ENCODE measurements around the gene DNPH1.

DNPH1 gene

DNA sequence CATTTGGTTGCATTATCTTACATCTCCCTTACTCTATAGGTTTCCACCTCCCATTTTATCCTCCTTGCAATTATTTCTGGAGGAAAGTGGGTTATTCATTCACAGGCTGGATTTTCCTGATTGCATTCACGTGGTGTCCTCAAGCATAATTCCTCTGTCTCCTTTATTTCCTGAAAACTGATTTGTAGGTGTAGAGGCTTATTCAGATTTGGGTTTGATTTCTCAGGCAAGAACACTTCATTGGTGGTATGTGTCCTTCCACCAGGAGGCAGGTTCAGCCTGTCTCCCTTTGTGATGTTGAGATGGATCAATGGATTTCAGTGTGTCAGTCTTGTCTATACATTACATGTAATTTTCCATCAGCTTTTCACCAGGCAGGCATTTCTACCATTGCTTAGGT, 17.3 kb downstream of the DNPH1 start:
- DNase-seq = no peak

DNA sequence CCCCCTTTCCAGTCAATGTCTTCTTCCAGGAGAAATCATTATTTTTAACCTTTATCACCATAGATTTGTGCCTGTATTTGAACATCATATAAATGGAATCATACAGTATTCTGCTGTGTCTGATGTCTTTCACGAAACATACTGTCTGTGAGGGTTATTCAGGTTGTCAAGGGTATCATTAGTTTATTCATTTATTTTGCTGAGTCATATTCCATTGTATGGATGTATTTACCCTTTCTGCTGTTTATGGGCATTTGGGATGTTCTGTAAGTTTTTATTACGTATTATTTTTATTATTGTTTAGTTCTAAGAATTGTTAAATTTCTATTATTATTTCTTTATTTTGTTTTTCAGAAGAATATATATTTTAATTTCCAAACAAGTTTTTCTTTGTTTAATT, 22.0 kb downstream of the DNPH1 start:
- DNase-seq = no peak

DNA sequence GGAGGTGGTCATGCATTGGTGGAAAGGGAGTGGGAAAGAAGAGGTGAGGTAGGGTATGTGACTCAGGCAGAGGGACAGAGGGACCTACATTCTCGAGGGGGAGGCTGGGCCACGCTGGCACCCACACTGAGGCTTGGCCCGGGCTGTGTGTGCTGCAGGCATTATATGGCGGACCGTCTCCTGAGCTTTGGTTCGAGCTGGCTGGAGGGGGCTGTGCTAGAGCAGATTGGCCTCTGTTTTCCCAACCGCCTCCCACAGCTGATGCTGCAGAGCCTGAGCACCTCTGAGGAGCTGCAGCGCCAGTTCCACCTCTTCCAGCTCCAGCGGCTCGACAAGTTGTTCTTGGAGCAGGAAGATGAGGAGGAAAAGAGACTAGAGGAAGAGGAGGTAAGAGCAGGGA, 23.4 kb downstream of the DNPH1 start:
- DNase-seq = no peak

DNA sequence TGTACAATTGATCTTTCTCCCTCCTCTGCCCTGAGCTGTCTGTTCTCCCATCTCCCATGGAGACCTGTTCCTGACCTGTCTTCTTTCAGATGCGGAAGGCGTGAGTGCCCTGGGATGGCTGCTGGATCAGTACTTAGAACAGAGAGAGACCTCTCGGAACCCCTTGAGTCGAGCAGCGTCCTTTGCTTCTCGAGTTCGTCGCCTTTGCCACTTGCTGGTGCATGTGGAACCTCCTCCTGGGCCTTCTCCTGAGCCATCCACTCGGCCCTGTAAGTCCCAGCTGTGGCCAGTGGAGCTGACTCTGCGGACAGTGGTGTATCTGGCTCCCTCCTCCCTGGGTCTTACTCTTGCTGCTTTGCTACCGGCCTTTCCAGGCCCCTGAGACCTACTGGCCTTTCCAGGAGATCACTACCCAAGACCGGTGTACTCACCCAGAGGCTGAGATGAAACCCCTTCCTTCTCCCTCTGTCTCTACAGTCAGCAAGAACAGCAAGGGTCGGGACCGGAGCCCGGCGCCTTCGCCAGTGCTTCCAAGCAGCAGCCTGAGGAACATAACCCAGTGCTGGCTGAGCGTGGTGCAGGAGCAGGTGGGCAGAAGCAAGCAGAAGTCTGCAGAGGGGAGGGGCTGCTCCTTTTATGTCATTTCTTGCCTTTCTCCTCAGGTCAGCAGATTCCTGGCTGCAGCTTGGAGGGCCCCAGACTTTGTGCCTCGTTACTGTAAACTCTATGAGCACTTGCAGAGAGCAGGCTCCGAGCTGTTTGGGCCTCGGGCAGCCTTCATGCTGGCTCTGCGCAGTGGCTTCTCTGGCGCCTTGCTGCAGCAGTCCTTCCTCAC, 24.8 kb downstream of the DNPH1 start:
- DNase-seq = no peak

DNA sequence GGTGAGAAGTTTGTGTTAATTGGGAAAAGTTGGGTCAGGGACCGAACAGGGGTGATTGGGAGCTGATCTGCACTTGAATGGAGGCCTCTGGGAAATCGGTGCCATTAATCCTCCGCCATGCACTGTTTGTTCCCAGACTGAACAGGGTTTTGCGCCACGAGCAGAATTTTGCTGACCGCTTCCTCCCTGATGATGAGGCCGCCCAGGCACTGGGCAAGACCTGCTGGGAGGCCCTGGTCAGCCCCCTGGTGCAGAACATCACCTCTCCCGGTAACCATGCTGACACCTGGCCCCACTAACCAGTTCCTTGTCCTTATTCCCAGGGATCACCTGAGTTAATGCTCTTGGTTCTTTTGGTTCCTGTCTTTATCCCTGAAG, 25.6 kb downstream of the DNPH1 start:
- DNase-seq = no peak

DNA sequence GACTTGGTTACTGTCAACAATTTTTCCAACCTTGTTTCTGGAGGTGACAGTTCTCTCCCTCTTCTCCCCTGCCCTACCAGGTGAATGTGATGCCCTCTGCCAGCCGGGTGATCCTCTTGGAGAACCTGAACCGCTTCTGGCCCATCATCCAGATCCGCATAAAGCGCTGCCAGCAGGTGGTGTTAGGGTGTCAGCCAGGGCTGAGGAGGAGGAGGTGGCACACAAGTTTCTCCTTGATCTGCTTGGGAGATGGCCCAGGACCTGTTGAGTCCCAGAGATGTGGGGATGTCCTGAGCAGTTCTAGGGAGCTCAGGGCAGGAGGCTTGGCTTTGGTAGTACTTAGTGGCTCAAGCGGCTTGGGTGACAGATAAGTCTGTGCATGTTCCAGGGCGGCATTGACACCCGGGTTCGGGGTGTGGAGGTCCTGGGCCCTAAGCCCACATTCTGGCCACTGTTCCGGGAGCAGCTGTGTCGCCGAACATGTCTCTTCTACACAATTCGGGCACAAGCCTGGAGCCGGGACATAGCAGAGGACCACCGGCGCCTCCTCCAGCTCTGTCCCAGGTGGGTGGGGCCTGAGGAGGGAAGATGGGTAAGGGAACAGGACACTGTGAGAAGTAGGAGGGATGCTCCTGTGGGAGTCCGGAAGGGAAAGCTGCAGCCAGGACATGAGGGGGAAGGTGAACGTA, 26.1 kb downstream of the DNPH1 start:
- DNase-seq = no peak

DNA sequence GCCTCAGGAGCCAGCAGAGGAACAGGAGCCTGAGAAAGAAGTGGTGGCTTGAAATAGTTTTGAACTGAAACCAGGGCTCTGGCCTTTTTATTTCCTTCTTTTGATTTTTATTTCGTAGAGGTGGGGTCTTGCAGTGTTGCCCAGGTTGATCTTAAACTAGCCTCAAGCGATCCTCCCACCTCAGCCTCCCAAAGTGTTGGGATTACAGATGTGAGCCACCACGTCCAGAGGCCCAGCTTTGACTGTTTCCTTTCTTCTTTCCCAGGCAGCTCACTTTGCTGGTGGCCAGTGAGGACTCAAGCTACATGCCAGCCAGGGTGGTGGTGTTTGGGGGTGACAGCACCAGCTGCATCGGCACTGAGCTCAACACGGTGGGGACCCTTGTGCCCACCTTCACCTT, 26.8 kb downstream of the DNPH1 start:
- no peak for DNase-seq

DNA sequence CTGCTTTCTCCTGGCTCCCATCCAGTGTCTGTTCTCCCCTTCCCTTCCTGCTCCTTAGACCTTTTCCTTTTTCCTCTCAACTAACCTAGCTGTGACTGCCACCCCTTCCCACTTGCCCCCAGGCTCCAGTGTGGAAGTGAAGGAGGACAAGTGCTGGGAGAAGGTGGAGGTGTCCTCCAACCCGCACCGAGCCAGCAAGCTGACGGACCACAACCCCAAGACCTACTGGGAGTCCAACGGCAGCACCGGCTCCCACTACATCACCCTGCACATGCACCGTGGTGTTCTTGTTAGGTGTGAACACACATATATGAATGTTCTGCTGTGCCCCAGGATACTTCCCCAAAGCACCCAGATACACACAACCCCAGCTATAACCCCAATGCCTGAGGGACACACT, 28.7 kb downstream of the DNPH1 start:
- DNase-seq = no peak

DNA sequence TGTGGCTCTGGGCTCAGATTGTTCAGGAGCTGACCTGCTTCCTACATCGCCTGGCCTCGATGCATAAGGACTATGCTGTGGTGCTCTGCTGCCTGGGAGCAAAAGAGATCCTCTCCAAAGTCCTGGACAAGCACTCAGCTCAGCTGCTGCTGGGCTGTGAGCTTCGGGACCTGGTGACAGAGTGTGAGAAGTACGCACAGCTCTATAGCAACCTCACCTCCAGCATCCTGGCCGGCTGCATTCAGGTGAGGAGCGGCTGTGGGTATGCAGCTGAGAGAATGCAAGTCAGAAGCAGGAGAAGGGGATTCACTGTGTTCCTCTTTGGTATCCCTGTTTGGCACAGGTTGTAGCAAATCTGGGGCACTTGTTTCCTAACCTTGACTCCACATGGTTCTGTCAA, 29.4 kb downstream of the DNPH1 start:
- DNase-seq = no peak

DNA sequence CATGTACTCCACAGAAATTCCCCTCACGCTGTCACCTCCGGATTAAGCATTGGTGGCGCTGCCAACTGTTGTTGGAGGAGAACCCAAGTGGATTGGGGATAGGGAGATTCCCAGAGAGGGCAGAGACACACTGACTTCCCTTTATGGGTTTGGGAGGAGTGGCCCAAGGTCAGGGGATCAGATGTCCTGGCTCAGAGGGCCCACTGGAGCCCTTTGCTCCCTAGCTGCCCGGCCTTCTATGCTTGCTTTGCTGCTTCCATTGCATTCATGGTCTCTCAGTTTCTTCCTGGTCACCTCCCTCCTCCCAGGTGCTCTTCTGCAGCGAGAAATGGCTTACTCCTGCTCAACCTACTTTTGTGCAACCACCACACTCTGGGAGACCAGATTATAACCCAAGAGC, 32.9 kb downstream of the DNPH1 start:
- no peak for DNase-seq

DNA sequence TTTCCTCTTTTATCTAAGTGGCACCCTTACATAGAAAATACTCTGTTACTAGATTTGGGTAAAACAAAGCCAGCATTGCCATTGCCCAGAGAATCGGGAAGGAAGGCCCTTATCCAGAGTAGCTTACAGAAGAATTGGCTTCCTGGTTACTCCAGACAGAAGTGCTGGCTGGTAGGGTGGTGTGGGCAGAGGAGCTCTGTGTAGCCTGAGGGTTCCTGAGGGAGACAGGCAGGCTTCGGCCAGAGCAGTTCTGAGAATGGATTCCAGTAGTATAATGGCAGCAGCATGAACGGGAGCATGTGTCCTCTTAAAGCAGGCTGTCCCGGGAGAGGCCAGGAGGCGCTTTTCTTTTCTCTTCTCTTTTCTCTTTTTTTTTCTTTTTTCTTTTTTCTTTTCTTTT, 35.4 kb downstream of the DNPH1 start:
- DNase-seq = no peak

DNA sequence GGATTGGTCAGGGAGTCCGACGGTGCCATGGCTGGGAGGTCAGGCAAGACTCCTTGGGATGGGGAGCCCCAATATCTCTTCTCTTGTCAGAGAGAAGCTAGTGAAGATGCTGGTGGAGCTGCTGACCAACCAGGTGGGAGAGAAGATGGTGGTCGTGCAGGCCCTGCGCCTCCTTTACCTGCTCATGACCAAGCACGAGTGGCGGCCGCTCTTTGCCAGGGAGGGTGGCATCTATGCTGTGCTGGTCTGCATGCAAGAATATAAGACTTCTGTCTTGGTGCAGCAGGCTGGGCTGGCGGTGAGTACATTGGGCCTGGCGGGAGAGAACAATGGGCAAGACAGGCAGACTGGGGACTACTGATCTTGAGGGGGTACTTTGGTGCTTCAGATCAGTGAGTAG, 36.4 kb downstream of the DNPH1 start:
- no peak for DNase-seq

DNA sequence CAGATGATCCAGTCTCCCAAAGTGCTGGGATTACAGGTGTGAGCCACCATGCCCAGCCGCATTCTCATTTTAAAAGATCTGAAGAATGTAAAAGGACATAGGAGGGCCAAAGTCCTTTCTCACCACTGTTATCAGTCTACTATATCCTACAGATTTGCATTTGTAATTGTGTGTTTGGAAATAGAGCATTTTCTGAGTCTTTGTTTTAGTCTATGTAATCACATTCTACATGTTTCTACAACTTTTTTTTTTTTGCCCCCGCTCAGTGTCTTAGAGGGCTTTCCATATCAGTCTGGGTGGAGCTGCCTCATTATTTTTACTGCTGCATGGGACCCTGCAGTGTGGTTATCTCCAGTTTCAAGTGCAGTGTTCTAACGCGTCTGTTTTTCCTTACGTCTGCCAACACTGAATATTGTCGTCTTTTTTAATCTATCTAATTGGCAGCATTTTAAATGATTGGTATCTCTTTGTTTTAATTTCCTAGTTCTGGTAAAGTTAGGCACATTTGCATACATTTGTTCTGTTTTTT, 39.4 kb downstream of the DNPH1 start:
- DNase-seq = no peak

DNA sequence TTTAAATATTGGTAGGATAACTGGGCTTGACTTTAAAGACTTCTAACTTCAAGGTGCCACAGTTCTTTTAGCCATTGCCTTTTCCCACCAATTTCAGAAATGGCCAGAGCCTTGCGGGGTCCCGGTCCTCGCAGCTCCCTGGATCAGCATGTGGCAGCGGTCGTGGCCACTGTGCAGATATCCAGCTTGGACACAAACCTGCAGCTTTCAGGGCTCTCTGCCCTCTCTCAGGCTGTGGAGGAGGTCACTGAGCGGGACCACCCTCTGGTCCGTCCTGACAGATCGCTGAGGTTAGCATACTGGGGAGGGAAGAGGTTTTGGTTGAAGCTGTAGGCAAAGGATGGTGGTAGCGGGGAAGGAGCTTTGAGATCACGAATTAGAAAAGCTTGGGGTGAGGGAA, 40.9 kb downstream of the DNPH1 start:
- DNase-seq = no peak

DNA sequence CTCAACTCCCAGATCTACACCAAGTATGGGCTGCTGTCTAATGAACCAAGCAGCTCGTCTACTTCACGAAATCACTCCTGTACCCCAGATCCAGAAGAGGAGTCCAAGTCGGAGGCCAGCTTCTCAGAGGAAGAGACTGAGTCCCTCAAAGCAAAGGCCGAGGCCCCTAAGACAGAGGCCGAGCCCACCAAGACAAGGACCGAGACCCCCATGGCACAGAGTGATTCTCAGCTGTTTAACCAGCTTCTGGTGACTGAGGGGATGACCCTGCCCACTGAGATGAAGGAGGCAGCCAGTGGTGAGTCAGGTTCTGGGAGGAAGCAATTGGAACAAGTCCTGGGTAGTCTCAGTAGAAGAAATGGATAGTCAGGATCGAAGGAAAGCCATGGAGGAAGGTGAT, 41.5 kb downstream of the DNPH1 start:
- no peak for DNase-seq

DNA sequence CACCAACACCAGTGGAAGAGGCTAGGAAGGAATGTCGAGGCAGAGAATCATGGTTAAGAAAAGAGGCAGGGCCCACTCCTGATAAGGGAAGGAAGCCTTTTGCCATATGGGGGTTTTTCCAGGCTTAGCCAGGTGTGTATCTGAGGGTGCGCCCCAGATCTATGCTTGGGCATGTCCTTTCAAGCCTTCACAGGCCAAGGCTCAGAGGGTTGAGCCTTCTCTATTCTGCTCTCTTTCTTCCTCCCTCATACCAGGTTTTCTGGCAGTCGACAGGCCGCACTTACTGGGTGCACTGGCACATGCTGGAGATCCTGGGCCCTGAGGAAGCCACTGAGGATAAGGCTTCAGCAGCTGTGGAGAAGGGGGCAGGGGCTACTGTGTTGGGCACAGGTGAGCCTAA, 42.6 kb downstream of the DNPH1 start:
- DNase-seq = no peak

DNA sequence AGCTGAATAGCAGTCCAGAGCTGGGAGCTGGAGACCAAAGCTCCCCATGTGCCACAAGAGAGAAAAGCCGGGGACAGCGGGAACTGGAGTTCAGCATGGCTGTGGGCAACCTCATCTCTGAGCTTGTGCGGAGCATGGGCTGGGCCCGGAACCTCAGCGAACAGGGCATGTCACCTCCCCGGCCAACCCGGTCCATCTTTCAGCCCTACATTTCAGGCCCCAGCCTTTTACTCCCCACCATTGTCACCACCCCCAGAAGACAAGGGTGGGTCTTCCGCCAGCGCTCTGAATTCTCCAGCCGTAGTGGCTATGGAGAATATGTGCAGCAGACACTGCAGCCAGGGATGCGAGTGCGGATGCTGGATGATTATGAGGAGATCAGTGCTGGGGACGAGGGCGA, 43.3 kb downstream of the DNPH1 start:
- no peak for DNase-seq

DNA sequence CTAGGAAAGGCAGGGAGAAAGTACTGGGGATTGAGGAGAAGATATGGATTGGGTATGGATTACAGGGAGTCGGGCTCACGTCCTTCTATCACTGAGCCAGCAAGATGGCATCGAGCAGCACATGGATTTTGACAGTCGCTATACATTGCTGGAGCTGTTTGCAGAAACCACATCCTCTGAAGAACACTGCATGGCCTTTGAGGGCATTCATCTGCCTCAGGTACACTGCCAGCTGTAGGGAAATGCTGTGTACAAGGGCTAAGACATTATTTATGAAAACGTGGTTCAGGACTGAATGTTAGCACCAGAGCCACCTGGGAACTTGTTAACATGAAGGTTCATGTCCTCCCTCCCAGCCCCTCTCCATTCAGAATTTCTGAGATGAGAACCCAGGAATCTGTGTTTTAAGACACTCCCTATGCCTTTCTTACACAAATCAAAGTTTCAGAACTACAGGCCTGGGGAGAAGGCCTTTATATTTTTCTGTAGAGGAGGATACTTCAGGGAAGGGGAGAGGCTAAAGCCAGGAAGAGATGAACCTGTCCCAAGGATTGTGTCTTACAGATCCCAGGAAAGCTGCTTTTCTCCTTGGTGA, 43.8 kb downstream of the DNPH1 start:
- DNase-seq = peak; percentile 43

DNA sequence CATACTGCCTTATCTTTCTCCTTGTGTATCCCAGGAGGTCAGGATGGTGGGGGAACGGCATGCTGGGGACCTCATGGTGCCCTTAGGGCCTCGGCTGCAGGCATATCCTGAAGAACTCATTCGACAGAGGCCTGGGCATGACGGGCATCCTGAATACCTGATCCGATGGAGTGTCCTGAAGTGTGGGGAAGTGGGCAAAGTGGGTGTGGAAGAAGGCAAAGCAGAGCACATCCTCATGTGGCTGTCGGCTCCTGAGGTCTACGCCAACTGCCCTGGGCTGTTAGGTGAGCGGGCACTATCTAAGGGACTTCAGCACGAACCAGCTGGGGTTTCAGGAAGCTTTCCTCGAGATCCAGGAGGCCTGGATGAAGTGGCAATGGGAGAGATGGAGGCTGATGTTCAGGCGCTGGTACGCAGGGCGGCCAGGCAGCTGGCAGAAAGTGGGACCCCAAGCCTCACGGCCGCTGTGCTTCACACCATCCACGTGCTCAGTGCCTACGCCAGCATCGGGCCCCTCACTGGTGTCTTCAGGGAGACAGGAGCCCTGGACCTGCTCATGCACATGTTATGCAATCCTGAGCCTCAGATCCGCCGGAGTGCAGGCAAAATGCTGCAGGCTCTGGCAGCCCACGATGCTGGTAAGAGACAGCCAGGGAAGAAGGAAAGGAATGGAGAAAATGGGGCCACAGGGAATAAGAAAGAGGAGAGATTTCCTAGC, 44.9 kb downstream of the DNPH1 start:
- no peak for DNase-seq

DNA sequence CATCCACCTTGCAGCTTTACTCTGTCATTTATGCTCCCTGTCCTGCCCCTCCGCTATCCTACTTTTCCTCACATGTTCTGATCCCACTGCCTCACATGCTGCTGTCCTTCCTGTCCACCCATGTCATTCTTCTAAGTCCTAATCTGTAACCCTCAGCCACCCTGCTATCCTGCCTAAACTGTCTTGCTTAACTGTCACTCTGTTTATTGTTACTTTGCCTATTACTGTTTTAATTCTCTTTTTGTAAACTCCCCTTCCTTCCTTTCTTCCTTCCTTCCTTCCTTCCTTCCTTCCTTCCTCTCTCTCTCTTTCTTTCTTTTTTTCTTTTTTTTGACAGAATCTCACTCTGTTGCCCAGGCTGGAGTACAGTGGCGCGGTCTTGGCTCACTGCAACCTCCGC, 45.8 kb downstream of the DNPH1 start:
- no peak for DNase-seq

DNA sequence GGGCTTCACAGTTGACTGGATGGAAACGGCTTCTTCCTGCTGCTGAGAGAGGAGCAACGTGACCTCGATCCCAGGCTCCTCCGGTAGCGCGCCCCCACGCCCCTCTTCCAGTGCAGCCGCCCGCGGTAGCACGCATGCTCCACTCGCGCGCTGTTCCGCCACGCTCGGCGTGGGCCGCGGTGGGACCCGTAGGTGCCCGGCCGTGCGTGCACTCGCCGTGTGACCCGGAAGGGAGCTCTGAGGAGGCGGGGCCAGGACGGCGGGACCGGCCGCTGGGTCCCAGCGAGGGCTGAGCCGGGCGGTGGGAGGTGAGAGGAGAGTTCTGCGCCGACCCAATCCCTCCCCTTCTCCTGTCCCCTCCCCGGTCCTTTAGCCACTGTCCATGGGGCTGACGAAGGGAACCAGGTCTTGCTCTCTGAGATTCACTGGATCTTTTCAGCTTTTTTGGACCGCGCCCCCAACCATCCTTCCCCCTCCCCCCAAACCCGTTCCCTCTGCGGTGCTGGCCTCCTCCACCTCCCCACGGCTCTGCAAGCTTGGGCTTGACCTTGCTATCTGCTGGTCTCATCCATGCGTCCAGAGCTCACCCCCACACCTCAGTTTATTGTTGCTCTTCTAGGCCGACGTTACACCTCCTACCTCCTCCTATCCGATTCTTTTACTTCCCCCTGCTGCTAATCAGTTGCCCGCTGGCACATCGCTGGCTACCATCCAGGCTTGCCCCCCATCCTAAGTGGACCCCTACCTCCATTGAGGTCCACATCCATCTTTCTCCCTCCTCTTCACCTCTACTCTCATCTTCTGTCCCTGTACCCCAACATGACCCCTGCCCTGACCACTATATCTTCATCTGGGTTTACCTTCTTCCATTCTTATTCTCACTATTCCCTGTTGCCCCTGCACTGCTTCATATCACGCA, 47.1 kb downstream of the DNPH1 start, which contains the start of gene CUL9:
TSS of gene CUL9 (plus strand) at position 255 of the 919 bp plus-strand sequence. CDS start 2,115 bp downstream, outside the sequence.
- DNase-seq = peak; percentile 80

DNA sequence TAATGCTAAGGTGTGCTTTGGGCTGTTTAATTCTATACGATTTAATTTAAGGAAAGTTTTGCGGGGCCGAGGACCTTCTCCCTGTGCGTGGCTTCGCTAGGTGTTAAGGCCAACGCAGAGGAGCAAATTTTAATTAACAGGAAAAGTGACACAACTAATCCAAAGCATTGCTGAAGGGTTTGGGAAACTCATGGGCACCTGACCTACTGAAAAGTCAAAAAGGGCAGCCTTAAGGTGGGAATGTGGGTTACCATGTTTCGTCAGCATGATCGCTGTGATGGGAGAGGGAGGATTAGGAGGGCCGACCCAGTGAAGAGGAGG, 47.7 kb downstream of the DNPH1 start:
- no peak for DNase-seq

Data from central memory CD4-positive, alpha-beta T cell (primary cell).